Ovary (tissue), 3 donors: ENCODE results near the gene TBC1D9B.

Experiments
- EP300 ChIP-seq: sonication (generic); formaldehyde crosslinking; IDR thresholded peaks from one replicate; pipeline ENCODE4 v1.6.1; 2017; ENCODE audit warnings: antibody characterized with exemption
- POLR2A ChIP-seq: fragments of 450-650 bp; IDR thresholded peaks from one replicate; pipeline ENCODE4 v1.6.1; 2017; ENCODE audit warnings: antibody characterized with exemption, mild to moderate bottlenecking, moderate library complexity
- TF ChIP-seq, protein P1 (sequence below), 3 donors: fragments of 450-650 bp in 2 of 3; fragments of 200-600 bp in 1 of 3; IDR thresholded peaks; one replicate each; pipeline versions ENCODE4 v1.5.1 to v1.8.0; 2016 to 2022; ENCODE audit warnings: antibody characterized with exemption in 3 of 3, mild to moderate bottlenecking in 1 of 3
- donor health status: DM: no; HTN: no; CAD: no.

DNA sequence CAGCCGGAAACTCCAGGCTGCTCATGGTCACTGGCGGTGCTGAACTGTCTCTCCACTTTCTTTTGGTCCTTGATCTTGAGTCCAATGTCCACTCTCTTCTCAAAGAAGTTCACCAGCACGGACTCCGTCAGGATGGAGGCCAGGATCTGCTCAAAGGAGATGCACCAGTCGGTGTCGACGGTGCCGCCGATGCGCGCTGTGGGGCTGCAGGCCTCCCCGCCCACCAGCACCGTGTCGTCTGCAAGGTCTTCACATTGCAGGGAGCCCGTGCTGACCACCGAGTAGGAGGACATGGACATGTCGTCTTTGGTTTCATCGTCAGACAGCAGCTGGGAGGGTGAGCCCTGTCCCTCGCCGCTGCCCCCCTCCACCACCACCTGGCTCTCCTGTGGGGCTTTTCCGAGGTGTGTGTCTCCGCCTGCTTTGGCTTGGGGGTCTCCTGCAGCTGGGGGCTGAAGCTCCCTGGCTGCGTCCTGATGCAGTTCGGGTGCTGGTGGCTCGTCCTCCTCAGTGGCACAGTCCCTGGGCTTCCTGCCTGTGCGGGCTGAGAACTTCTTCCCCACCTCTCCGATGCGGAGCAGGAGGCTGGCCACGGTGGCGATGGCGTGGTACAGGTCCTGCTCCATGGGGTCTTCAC is 44.1 kb downstream of the TBC1D9B start:
- TF ChIP-seq, protein P1, sequence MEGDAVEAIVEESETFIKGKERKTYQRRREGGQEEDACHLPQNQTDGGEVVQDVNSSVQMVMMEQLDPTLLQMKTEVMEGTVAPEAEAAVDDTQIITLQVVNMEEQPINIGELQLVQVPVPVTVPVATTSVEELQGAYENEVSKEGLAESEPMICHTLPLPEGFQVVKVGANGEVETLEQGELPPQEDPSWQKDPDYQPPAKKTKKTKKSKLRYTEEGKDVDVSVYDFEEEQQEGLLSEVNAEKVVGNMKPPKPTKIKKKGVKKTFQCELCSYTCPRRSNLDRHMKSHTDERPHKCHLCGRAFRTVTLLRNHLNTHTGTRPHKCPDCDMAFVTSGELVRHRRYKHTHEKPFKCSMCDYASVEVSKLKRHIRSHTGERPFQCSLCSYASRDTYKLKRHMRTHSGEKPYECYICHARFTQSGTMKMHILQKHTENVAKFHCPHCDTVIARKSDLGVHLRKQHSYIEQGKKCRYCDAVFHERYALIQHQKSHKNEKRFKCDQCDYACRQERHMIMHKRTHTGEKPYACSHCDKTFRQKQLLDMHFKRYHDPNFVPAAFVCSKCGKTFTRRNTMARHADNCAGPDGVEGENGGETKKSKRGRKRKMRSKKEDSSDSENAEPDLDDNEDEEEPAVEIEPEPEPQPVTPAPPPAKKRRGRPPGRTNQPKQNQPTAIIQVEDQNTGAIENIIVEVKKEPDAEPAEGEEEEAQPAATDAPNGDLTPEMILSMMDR (IDR thresholded peaks at IDR 0.05): no peak
- TF ChIP-seq POLR2A: no peak
- TF ChIP-seq EP300: no peak
